HG02571 (cell line): Measurements from ENCODE around the gene CHD2.

ENCODE experiments used
- ATAC-seq: cut with Tn5 transposase; IDR thresholded peaks from one replicate; pipeline ENCODE4 v1.9.1; 2021; ENCODE audit warnings: mild to moderate bottlenecking, moderate library complexity; ENCODE audit not compliant: unreplicated experiment

CHD2 gene

GRCh38 chr15:92954578-92954977 is 54.5 kb downstream of the CHD2 start:
- no peak for ATAC-seq

GRCh38 chr15:92955706-92956105 is 55.6 kb downstream of the CHD2 start:
- no peak for ATAC-seq

GRCh38 chr15:92958105-92958504 is 58.0 kb downstream of the CHD2 start:
- ATAC-seq = no peak

GRCh38 chr15:92959219-92959618 is 59.1 kb downstream of the CHD2 start:
- ATAC-seq = no peak

GRCh38 chr15:92960996-92961681 is 61.0 kb downstream of the CHD2 start:
- no peak for ATAC-seq

GRCh38 chr15:92962914-92963313 is 62.8 kb downstream of the CHD2 start:
- no peak for ATAC-seq

- no peak for ATAC-seq
Observed at GRCh38 chr15:92963794-92964193, 63.7 kb downstream of the CHD2 start.

GRCh38 chr15:92968926-92969651 is 69.0 kb downstream of the CHD2 start:
- ATAC-seq = no peak

GRCh38 chr15:92970656-92971055 is 70.5 kb downstream of the CHD2 start:
- ATAC-seq = no peak

GRCh38 chr15:92971081-92971480 is 71.0 kb downstream of the CHD2 start:
- no peak for ATAC-seq

GRCh38 chr15:92971713-92972112 is 71.6 kb downstream of the CHD2 start:
- ATAC-seq = no peak

- no peak for ATAC-seq
Observed at GRCh38 chr15:92974183-92974915, 74.2 kb downstream of the CHD2 start.

GRCh38 chr15:92979011-92979701 is 79.0 kb downstream of the CHD2 start:
- no peak for ATAC-seq

- ATAC-seq = no peak
Observed at GRCh38 chr15:92981333-92981732, 81.2 kb downstream of the CHD2 start.

- ATAC-seq = no peak
Observed at GRCh38 chr15:92984161-92984560, 84.0 kb downstream of the CHD2 start.

GRCh38 chr15:92989470-92989869 is 89.3 kb downstream of the CHD2 start:
- ATAC-seq = no peak

- no peak for ATAC-seq
Observed at GRCh38 chr15:92990031-92990430, 89.9 kb downstream of the CHD2 start.

- ATAC-seq = no peak
Observed at GRCh38 chr15:92992720-92993119, 92.6 kb downstream of the CHD2 start.

- ATAC-seq = no peak
Observed at GRCh38 chr15:92997821-92998220, 97.7 kb downstream of the CHD2 start.

- no peak for ATAC-seq
Observed at GRCh38 chr15:93001156-93001555, 101.0 kb downstream of the CHD2 start.

GRCh38 chr15:93001881-93002280 is 101.8 kb downstream of the CHD2 start:
- ATAC-seq = no peak
